Testis (tissue), 3 donors: ENCODE data around the gene IL15RA. TPM values are rescaled to one million over a fixed set of nuclear protein-coding genes. Genes with fewer than 3 reads are reported as not detected.
"Not testable (repeated sequence)": the region's sequence is repeated elsewhere in the genome, so short reads cannot be mapped to it uniquely, and the experiment has no call there.

ENCODE experiments used
- DNase-seq: peaks from one replicate; pipeline ENCODE4 v3.0.0-alpha.2; 2019
- H3K27ac ChIP-seq, 2 donors: fragments of 200-600 bp; sonication (generic); one replicate each; pipeline ENCODE4 v1.5.1; 2019
- H3K27me3 ChIP-seq: fragments of 200-600 bp; sonication (generic); one replicate; pipeline ENCODE4 v1.5.1; 2019
- H3K36me3 ChIP-seq: fragments of 200-600 bp; sonication (generic); one replicate; pipeline ENCODE4 v1.5.1; 2017; ENCODE audit warnings: low read depth; ENCODE audit errors: missing control alignments
- H3K4me1 ChIP-seq: fragments of 200-600 bp; sonication (generic); one replicate; pipeline ENCODE4 v1.5.1; 2019
- H3K4me3 ChIP-seq, 2 donors: fragments of 200-600 bp; sonication (generic); one replicate each; pipeline ENCODE4 v1.5.1; 2017 to 2019
- H3K9me3 ChIP-seq: fragments of 200-600 bp; sonication (generic); one replicate; pipeline ENCODE4 v1.5.1; 2017
- POLR2A ChIP-seq: fragments of 450-650 bp; IDR thresholded peaks from one replicate; pipeline ENCODE4 v1.6.1; 2017; ENCODE audit warnings: antibody characterized with exemption, mild to moderate bottlenecking, moderate library complexity
- WGBS, 2 donors: methylation state at CpG; one replicate each; pipeline ENCODE4 v1.1.5; 2018; 5-methylcytosine and 5-hydroxymethylcytosine counted together
- intact Hi-C: fragments of 100-400 bp; cut with DNase I; formaldehyde crosslinking; loops from one replicate; pipeline ENCODE4 v1.15.1; 2023; ENCODE audit warnings: low total_unique reads
- polyA plus RNA-seq: library from polyadenylated mRNA; stranded (reverse); fragments of 350-450 nt; fragmentation: Illumina TruSeq; extraction: RNeasy Lipid Tissue Mini Kit (QIAGEN cat#74804); gene quantifications from one replicate; pipeline ENCODE4 v1.2.3, GENCODE V29; 2014; ENCODE audit warnings: low read depth, low replicate concordance; ENCODE audit not compliant: insufficient read depth
- total RNA-seq, 2 donors: library from RNA; depleted of rRNA; stranded (reverse); fragments of >200 nt; gene quantifications; one replicate each; pipeline ENCODE4 v1.2.3, GENCODE V29; 2016
- TF ChIP-seq, protein P1 (sequence below), 3 experiments: fragments of 450-650 bp in 2 of 3; fragments of 200-600 bp in 1 of 3; sonication (generic) in 1 of 3; IDR thresholded peaks; one replicate each; pipeline ENCODE4 v1.5.1; 2016 to 2019; ENCODE audit warnings: antibody characterized with exemption in 3 of 3, mild to moderate bottlenecking in 2 of 3, moderate library complexity in 1 of 3

The IL15RA gene
- total and polyA plus RNA-seq, 3 donors from 2014 or later: 15.6 to 21.9 (median 18.3) TPM

- no peaks in the 10 kb centered on the region for H3K36me3 ChIP-seq
- WGBS, 2 donors: 91 to 92% methylated on average over 17 of the region's 17 CpGs
- DNase-seq: no peak
- peaks cover 14% of the 10 kb centered on the region for H3K4me1 ChIP-seq
- TF ChIP-seq POLR2A: no peak
- TF ChIP-seq, protein P1, sequence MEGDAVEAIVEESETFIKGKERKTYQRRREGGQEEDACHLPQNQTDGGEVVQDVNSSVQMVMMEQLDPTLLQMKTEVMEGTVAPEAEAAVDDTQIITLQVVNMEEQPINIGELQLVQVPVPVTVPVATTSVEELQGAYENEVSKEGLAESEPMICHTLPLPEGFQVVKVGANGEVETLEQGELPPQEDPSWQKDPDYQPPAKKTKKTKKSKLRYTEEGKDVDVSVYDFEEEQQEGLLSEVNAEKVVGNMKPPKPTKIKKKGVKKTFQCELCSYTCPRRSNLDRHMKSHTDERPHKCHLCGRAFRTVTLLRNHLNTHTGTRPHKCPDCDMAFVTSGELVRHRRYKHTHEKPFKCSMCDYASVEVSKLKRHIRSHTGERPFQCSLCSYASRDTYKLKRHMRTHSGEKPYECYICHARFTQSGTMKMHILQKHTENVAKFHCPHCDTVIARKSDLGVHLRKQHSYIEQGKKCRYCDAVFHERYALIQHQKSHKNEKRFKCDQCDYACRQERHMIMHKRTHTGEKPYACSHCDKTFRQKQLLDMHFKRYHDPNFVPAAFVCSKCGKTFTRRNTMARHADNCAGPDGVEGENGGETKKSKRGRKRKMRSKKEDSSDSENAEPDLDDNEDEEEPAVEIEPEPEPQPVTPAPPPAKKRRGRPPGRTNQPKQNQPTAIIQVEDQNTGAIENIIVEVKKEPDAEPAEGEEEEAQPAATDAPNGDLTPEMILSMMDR (IDR thresholded peaks at IDR 0.05): no peak
- no peaks in the 10 kb centered on the region for H3K9me3 ChIP-seq
- H3K4me3 ChIP-seq: no peak overlapping the region
- intact Hi-C loops: no loop called here
- H3K27me3 ChIP-seq: no peaks in the 10 kb centered on the region
- H3K27ac ChIP-seq: no peak overlapping the region
Observed at GRCh38 chr10:5947471-5948207, 29.7 kb downstream of the IL15RA start.

- intact Hi-C loops: no loop called here
- Histone ChIP-seq H3K27me3 (no peaks in the 10 kb centered on the region), H3K4me3 (no peak overlapping the region), H3K27ac (no peak overlapping the region), H3K36me3 (no peaks in the 10 kb centered on the region), H3K9me3 (no peaks in the 10 kb centered on the region), H3K4me1 (peaks cover 14% of the 10 kb centered on the region)
- TF ChIP-seq, protein P1 (IDR thresholded peaks at IDR 0.05): no peak
- no peak for TF ChIP-seq POLR2A
- 81 to 84% methylated on average over 8 of the region's 8 CpGs for WGBS, 2 donors
- DNase-seq: no peak
Observed at GRCh38 chr10:5946786-5947185, 30.6 kb downstream of the IL15RA start.

- peaks cover 14% of the 10 kb centered on the region for H3K4me1 ChIP-seq
- 93 to 95% methylated on average over 10 of the region's 10 CpGs for WGBS, 2 donors
- intact Hi-C loops, H3K9me3 ChIP-seq, DNase-seq, H3K4me3 ChIP-seq, H3K36me3 ChIP-seq, H3K27me3 ChIP-seq: not testable (repeated sequence)
- peak overlapping the region in 1 of 2 donors; percentile 80 for H3K27ac ChIP-seq
Observed at GRCh38 chr10:5946419-5946775, 30.9 kb downstream of the IL15RA start.

- H3K4me1 ChIP-seq: peaks cover 14% of the 10 kb centered on the region
- H3K4me3 ChIP-seq: no peak overlapping the region
- intact Hi-C loops: no loop called here
Observed at GRCh38 chr10:5945561-5946418, 31.6 kb downstream of the IL15RA start.

DNA sequence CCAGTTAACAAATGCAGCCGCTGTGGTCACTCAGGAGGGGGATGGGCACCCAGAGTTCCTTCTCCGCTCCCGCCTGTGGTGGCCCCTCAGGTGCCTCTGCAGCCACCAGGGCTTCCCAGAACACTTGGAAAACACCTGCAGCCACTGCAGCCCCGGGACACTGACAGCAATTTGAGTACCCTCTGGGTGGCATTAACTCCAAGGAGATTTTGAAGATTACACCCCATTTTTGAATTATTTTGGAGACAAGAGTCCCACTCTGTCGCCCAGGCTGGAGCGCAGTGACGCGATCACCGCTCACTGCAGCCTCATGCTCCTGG is 32.2 kb downstream of the IL15RA start:
- intact Hi-C loops: no loop called here
- Histone ChIP-seq H3K9me3 (no peaks in the 10 kb centered on the region), H3K4me3 (no peak overlapping the region), H3K27ac (peak overlapping the region in 1 of 2 donors; percentile 80), H3K36me3 (no peaks in the 10 kb centered on the region), H3K4me1 (peaks cover 14% of the 10 kb centered on the region), H3K27me3 (no peaks in the 10 kb centered on the region)
- no peak for DNase-seq
- TF ChIP-seq, protein P1 (IDR thresholded peaks at IDR 0.05): no peak
- no peak for TF ChIP-seq POLR2A
- WGBS, 2 donors: 74 to 94% methylated on average over 9 of the region's 9 CpGs

More at GRCh38 chr10:5945561-5946418, 31.6 kb downstream of the IL15RA start:
- no peaks in the 10 kb centered on the region for H3K9me3 ChIP-seq
- TF ChIP-seq, protein P1 (IDR thresholded peaks at IDR 0.05): no peak
- no peak for TF ChIP-seq POLR2A
- 41 to 62% methylated on average over 21 of the region's 21 CpGs for WGBS, 2 donors
- no peaks in the 10 kb centered on the region for H3K27me3 ChIP-seq
- peak; percentile 27 for DNase-seq
- no peaks in the 10 kb centered on the region for H3K36me3 ChIP-seq
- peak overlapping the region in 1 of 2 donors; percentile 80 for H3K27ac ChIP-seq
